Smooth muscle cell (in vitro differentiated cells): ENCODE data around the gene ALOX5AP. TPM values are rescaled to one million over a fixed set of nuclear protein-coding genes. Genes with fewer than 3 reads are reported as not detected.

ENCODE experiments used
- DNase-seq: peaks from one replicate; lab custom pipeline; 2025; ENCODE audit not compliant: unreplicated experiment; lab: John Stamatoyannopoulos, UW
- H2AFZ ChIP-seq: fragments of 200-600 bp; sonication (generic); 2 replicates; pipeline ENCODE4 v1.6.0; 2016; ENCODE audit warnings: antibody characterized with exemption, low read depth, mild to moderate bottlenecking
- H3F3A ChIP-seq: fragments of 200-600 bp; sonication (generic); 2 replicates; pipeline ENCODE4 v1.6.0; 2017; ENCODE audit warnings: antibody characterized with exemption, low read depth
- H3K27ac ChIP-seq: fragments of 200-600 bp; sonication (generic); 2 replicates; pipeline ENCODE4 v1.5.1; 2016; ENCODE audit warnings: low read depth, mild to moderate bottlenecking
- H3K27me3 ChIP-seq: fragments of 200-600 bp; sonication (generic); 2 replicates; pipeline ENCODE4 v1.6.1; 2016; ENCODE audit warnings: low read depth, mild to moderate bottlenecking
- H3K36me3 ChIP-seq: fragments of 200-600 bp; sonication (generic); 2 replicates; pipeline ENCODE4 v1.5.1; 2016; ENCODE audit warnings: low read depth
- H3K4me1 ChIP-seq: fragments of 200-600 bp; sonication (generic); 2 replicates; pipeline ENCODE4 v1.5.1; 2016; ENCODE audit warnings: low read depth
- H3K4me2 ChIP-seq: fragments of 200-600 bp; sonication (generic); 2 replicates; pipeline ENCODE4 v1.6.0; 2016; ENCODE audit warnings: mild to moderate bottlenecking
- H3K4me3 ChIP-seq: fragments of 200-600 bp; sonication (generic); 2 replicates; pipeline ENCODE4 v1.5.1; 2016; ENCODE audit warnings: mild to moderate bottlenecking
- H3K79me2 ChIP-seq: fragments of 200-600 bp; sonication (generic); 2 replicates; pipeline ENCODE4 v1.6.0; 2016; ENCODE audit warnings: low read depth, mild to moderate bottlenecking
- H3K9ac ChIP-seq: fragments of 200-600 bp; sonication (generic); 2 replicates; pipeline ENCODE4 v1.6.0; 2016; ENCODE audit warnings: low read depth
- H3K9me3 ChIP-seq: fragments of 200-600 bp; sonication (generic); replicated peaks from 2 replicates; pipeline ENCODE4 v1.5.1; 2016; ENCODE audit warnings: low read depth
- H4K20me1 ChIP-seq: fragments of 200-600 bp; sonication (generic); 2 replicates; pipeline ENCODE4 v1.6.0; 2016; ENCODE audit warnings: low read depth
- WGBS: methylation state at CpG from one replicate; pipeline ENCODE4 v1.1.7; 2016; ENCODE audit warnings: low lambda C conversion rate; 5-methylcytosine and 5-hydroxymethylcytosine counted together
- polyA plus RNA-seq: library from polyadenylated mRNA; unstranded; fragments of >200 nt; fragmentation: Nextera tagmentation; extraction: Ambion mirVana; gene quantifications from 2 replicates; pipeline ENCODE4 v1.2.1, GENCODE V29; 2016
- total RNA-seq: library from RNA; depleted of rRNA; stranded (reverse); fragments of >200 nt; gene quantifications from 2 replicates; pipeline ENCODE4 v1.2.3, GENCODE V29; 2014
- TF ChIP-seq, protein P1 (sequence below): fragments of 200-600 bp; sonication (generic); IDR thresholded peaks from 2 replicates; pipeline ENCODE4 v1.5.1; 2017; ENCODE audit warnings: borderline replicate concordance, mild to moderate bottlenecking, antibody characterized with exemption; ENCODE audit not compliant: insufficient read depth, poor library complexity, severe bottlenecking

ALOX5AP gene
- total and polyA plus RNA-seq, 2 experiments from 2014 or later, result 0.22 TPM; not detected in 1

DNA sequence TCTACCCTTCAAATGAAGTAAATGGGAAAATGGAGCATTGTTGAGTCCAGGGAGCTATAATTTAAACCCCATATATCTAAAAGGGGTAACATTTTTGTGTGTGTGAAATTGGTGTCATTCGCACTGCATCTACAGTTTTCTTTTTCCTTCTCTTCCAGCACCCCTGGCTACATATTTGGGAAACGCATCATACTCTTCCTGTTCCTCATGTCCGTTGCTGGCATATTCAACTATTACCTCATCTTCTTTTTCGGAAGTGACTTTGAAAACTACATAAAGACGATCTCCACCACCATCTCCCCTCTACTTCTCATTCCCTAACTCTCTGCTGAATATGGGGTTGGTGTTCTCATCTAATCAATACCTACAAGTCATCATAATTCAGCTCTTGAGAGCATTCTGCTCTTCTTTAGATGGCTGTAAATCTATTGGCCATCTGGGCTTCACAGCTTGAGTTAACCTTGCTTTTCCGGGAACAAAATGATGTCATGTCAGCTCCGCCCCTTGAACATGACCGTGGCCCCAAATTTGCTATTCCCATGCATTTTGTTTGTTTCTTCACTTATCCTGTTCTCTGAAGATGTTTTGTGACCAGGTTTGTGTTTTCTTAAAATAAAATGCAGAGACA, 28.6 kb downstream of the ALOX5AP start:
- Histone ChIP-seq H3K27me3 (no peaks in the 10 kb centered on the region), H3K79me2 (no peaks in the 10 kb centered on the region), H2AFZ (no peak overlapping the region), H3K9me3 (no peaks in the 10 kb centered on the region), H3K9ac (no peak overlapping the region), H3K4me2 (no peak overlapping the region), H3K27ac (no peak overlapping the region), H4K20me1 (no peaks in the 10 kb centered on the region), H3F3A (peaks cover 7% of the 10 kb centered on the region), H3K4me3 (no peak overlapping the region), H3K36me3 (no peaks in the 10 kb centered on the region), H3K4me1 (no peaks in the 10 kb centered on the region)
- TF ChIP-seq, protein P1, sequence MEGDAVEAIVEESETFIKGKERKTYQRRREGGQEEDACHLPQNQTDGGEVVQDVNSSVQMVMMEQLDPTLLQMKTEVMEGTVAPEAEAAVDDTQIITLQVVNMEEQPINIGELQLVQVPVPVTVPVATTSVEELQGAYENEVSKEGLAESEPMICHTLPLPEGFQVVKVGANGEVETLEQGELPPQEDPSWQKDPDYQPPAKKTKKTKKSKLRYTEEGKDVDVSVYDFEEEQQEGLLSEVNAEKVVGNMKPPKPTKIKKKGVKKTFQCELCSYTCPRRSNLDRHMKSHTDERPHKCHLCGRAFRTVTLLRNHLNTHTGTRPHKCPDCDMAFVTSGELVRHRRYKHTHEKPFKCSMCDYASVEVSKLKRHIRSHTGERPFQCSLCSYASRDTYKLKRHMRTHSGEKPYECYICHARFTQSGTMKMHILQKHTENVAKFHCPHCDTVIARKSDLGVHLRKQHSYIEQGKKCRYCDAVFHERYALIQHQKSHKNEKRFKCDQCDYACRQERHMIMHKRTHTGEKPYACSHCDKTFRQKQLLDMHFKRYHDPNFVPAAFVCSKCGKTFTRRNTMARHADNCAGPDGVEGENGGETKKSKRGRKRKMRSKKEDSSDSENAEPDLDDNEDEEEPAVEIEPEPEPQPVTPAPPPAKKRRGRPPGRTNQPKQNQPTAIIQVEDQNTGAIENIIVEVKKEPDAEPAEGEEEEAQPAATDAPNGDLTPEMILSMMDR, result no peak
- WGBS, result 81% methylated on average over 8 of the region's 8 CpGs
- DNase-seq, result no peak

DNA sequence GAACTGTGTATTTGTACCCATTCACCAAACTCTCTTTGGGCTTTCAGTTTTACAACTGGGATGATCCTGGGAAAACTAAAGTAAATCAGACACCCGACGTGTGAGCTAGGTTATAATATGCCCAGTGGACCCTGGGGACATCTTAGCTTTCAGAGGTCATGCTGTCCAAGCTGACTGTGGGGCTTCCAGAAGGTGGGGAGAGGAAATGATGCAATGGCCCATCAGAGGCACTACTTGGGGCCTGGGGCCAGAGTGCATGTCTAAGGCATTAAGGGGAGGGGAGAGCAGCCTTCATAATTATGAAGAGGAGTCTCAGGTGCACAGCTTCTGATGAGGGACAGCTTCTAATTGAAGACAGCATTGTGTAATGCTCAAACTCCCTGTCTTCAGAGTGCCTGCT, 30.9 kb downstream of the ALOX5AP start:
- TF ChIP-seq, protein P1, result no peak
- Histone ChIP-seq H3K4me3 (no peak overlapping the region), H2AFZ (no peak overlapping the region), H3K27ac (no peak overlapping the region), H3K79me2 (no peaks in the 10 kb centered on the region), H3K4me1 (no peaks in the 10 kb centered on the region), H3K9me3 (no peaks in the 10 kb centered on the region), H3K27me3 (no peaks in the 10 kb centered on the region), H3K4me2 (no peak overlapping the region), H3K36me3 (no peaks in the 10 kb centered on the region), H3K9ac (no peak overlapping the region), H4K20me1 (no peaks in the 10 kb centered on the region), H3F3A (peaks cover 7% of the 10 kb centered on the region)
- 93% methylated on average over 2 of the region's 2 CpGs for WGBS
- no peak for DNase-seq

DNA sequence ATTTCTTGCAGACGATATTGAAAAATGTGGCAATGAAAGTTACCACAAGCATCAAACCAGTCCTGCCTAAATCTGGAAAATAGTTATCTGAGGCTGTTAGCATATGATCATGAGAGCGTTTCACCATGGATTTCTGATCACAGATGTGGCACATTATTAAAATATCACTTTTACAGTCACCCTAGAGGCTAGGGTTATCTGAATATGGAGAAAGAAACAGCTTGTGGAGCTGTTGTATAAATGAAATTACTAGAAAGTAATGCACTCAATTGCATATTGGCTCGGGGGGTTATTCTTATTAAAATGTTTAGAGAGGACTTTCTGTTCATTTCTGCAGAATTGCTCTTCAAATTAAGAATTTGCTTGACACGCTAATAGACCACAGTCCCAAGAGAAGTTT, 35.6 kb downstream of the ALOX5AP start:
- Histone ChIP-seq H3K27ac (no peak overlapping the region), H3K79me2 (no peaks in the 10 kb centered on the region), H3K27me3 (no peaks in the 10 kb centered on the region), H3K36me3 (no peaks in the 10 kb centered on the region), H2AFZ (no peak overlapping the region), H3K9ac (no peak overlapping the region), H3K4me3 (no peak overlapping the region), H3K4me1 (no peaks in the 10 kb centered on the region), H3K4me2 (no peak overlapping the region), H4K20me1 (no peaks in the 10 kb centered on the region), H3K9me3 (no peaks in the 10 kb centered on the region), H3F3A (peaks cover 7% of the 10 kb centered on the region)
- TF ChIP-seq, protein P1, result no peak
- no peak for DNase-seq
- WGBS, result 95% methylated on average over 4 of the region's 4 CpGs

DNA sequence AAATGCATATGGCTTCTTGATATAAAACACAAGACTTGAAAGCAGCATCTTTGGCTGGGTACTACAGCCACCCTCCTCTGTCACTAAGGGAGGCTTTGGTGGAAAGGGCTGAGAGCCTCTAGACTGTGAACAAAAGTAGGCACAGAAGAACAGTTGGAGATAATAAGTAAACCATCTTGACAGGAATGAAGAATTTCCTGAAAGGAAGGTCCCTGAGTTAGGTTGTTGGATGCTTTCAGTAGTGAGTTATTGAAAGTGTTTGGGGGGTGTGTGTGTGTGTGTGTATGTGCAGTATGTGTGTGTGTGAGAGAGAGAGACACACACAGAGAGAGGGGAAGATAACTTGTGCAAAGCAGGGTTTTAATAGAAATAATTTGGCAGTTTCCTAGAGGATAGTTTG, 38.2 kb downstream of the ALOX5AP start:
- Histone ChIP-seq H3K4me3 (no peak overlapping the region), H4K20me1 (no peaks in the 10 kb centered on the region), H3K79me2 (no peaks in the 10 kb centered on the region), H3K36me3 (no peaks in the 10 kb centered on the region), H3K4me2 (no peak overlapping the region), H3K27ac (no peak overlapping the region), H3K4me1 (no peaks in the 10 kb centered on the region), H3K9me3 (no peaks in the 10 kb centered on the region), H3K27me3 (no peaks in the 10 kb centered on the region), H3K9ac (no peak overlapping the region), H3F3A (no peaks in the 10 kb centered on the region), H2AFZ (no peak overlapping the region)
- TF ChIP-seq, protein P1, result no peak
- no peak for DNase-seq
